Measurements from ENCODE around the gene PLXNB1. TPM values are rescaled to one million over a fixed set of nuclear protein-coding genes. Genes with fewer than 3 reads are reported as not detected.

Gene PLXNB1
- total and polyA plus RNA-seq, 2 of the 13 experiments (the other 11 are each of a cell fraction or from before 2014, with no cell fraction given): 86.0 to 143 TPM

DNA sequence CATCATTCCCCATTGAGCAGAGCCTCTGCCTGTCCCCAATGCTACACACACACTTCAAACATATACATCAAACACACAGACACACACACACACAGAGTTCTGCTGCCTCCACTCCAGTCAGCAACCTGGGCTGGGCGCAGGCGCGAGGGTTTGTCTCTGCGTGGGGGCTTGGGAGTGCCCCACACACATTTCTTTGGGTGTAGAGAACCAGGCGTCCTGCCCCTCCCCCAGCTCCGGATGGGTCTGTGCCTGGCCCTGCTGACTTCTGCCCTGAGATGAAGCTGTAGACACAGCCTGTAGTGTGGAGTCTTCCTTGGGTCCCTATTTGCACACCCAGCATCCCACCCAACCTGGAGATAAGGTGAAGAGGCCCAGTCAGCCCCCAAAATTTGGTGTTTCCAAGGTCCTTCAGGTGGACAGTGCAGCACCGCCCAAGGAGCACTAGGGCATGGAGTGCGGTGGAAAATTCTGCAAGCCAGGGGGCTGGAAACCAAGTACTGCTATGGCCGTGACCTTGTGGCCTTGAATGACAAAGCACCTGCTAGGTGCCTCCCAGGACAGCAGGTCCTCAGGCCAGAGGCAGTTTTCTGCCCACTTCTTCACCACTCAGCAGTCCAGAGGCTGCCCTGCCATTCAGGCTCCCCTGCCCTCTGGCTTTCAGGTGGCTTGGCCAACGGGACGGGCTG, 31.0 kb downstream of the PLXNB1 start (continued):
- TF ChIP-seq, protein P1, sequence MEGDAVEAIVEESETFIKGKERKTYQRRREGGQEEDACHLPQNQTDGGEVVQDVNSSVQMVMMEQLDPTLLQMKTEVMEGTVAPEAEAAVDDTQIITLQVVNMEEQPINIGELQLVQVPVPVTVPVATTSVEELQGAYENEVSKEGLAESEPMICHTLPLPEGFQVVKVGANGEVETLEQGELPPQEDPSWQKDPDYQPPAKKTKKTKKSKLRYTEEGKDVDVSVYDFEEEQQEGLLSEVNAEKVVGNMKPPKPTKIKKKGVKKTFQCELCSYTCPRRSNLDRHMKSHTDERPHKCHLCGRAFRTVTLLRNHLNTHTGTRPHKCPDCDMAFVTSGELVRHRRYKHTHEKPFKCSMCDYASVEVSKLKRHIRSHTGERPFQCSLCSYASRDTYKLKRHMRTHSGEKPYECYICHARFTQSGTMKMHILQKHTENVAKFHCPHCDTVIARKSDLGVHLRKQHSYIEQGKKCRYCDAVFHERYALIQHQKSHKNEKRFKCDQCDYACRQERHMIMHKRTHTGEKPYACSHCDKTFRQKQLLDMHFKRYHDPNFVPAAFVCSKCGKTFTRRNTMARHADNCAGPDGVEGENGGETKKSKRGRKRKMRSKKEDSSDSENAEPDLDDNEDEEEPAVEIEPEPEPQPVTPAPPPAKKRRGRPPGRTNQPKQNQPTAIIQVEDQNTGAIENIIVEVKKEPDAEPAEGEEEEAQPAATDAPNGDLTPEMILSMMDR (CRISPR knock-in tag; IDR thresholded peaks at IDR 0.05): 0 out of 2 replicates have a peak, but pooled peaks have one; percentile 3
- peak; percentile 45; the same call in 1 of the 2 replicates for TF ChIP-seq MBD4 (IDR thresholded peaks at IDR 0.05; ENCODE audit: borderline replicate concordance, low read length)
- no peak for TF ChIP-seq MAZ (IDR thresholded peaks at IDR 0.05; ENCODE audit: borderline replicate concordance, low read depth, low read length)
- TF ChIP-seq MAZ (CRISPR knock-in tag; IDR thresholded peaks at IDR 0.05; ENCODE audit: low read depth): 0 out of 2 replicates have a peak, but pooled peaks have one; percentile 18
- TF ChIP-seq POLR2A (IDR thresholded peaks at IDR 0.05; ENCODE audit: insufficient read depth in 1 of 2, low read depth in 2 of 2, low read length in 2 of 2): peak in 1 of 2 experiments; percentile 18; a peak in 1 of 4 replicates
- TF ChIP-seq NCOA5 (CRISPR knock-in tag; IDR thresholded peaks at IDR 0.05): 0 out of 2 replicates have a peak, but pooled peaks have one; percentile 59
- TF ChIP-seq ZNF772 (CRISPR knock-in tag; IDR thresholded peaks at IDR 0.05): no peak
- no peak for TF ChIP-seq PCBP2 (optimal IDR thresholded peaks at IDR 0.05; ENCODE audit: low read depth, low read length, poor library complexity, severe bottlenecking)
- no peak for TF ChIP-seq THAP11 (CRISPR knock-in tag; IDR thresholded peaks at IDR 0.05)
- no peak for TF ChIP-seq MAX (IDR thresholded peaks at IDR 0.05)
- TF ChIP-seq U2AF2 (IDR thresholded peaks at IDR 0.05; ENCODE audit: low read depth, low read length): 0 out of 2 replicates have a peak, but pooled peaks have one; percentile 27
- TF ChIP-seq, protein P2, sequence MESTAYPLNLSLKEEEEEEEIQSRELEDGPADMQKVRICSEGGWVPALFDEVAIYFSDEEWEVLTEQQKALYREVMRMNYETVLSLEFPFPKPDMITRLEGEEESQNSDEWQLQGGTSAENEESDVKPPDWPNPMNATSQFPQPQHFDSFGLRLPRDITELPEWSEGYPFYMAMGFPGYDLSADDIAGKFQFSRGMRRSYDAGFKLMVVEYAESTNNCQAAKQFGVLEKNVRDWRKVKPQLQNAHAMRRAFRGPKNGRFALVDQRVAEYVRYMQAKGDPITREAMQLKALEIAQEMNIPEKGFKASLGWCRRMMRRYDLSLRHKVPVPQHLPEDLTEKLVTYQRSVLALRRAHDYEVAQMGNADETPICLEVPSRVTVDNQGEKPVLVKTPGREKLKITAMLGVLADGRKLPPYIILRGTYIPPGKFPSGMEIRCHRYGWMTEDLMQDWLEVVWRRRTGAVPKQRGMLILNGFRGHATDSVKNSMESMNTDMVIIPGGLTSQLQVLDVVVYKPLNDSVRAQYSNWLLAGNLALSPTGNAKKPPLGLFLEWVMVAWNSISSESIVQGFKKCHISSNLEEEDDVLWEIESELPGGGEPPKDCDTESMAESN (CRISPR knock-in tag; conservative IDR thresholded peaks at IDR 0.05): 0 out of 2 replicates have a peak, but pooled peaks have one; percentile 25
- TF ChIP-seq KMT2B (CRISPR knock-in tag; IDR thresholded peaks at IDR 0.05): no peak
- peak; percentile 43 for TF ChIP-seq ZEB1 (IDR thresholded peaks at IDR 0.05; ENCODE audit: insufficient replicate concordance, low read depth)
- peak; percentile 35 for TF ChIP-seq MED8 (CRISPR knock-in tag; IDR thresholded peaks at IDR 0.05; ENCODE audit: insufficient replicate concordance)
- TF ChIP-seq, protein P3, sequence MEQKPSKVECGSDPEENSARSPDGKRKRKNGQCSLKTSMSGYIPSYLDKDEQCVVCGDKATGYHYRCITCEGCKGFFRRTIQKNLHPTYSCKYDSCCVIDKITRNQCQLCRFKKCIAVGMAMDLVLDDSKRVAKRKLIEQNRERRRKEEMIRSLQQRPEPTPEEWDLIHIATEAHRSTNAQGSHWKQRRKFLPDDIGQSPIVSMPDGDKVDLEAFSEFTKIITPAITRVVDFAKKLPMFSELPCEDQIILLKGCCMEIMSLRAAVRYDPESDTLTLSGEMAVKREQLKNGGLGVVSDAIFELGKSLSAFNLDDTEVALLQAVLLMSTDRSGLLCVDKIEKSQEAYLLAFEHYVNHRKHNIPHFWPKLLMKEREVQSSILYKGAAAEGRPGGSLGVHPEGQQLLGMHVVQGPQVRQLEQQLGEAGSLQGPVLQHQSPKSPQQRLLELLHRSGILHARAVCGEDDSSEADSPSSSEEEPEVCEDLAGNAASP (CRISPR knock-in tag; IDR thresholded peaks at IDR 0.05; ENCODE audit: borderline replicate concordance): peak; percentile 7; the same call in 1 of the 2 replicates
- TF ChIP-seq NR2F1 (CRISPR knock-in tag; IDR thresholded peaks at IDR 0.05): peak in 1 of 2 experiments; percentile 64; a peak in 3 of 4 replicates
- no peak for TF ChIP-seq SOX6 (IDR thresholded peaks at IDR 0.05)
- 0 out of 2 replicates have a peak, but pooled peaks have one; percentile 1 for TF ChIP-seq SOX6 (CRISPR knock-in tag; IDR thresholded peaks at IDR 0.05)
- TF ChIP-seq ZNF605 (CRISPR knock-in tag; IDR thresholded peaks at IDR 0.05): peak; percentile 23; the same call in 1 of the 2 replicates
- 0 out of 2 replicates have a peak, but pooled peaks have one; percentile 1 for TF ChIP-seq ZNF672 (CRISPR knock-in tag; IDR thresholded peaks at IDR 0.05)
- TF ChIP-seq AGO2 (optimal IDR thresholded peaks at IDR 0.05; ENCODE audit: low read depth, low read length): peak; percentile 99

All from HepG2 (cell line).